HEK293T (cell line): ENCODE measurements around the gene RGS11.

ENCODE experiments used
- CTCF ChIA-PET: fragments of 350-600 bp; formaldehyde crosslinking; extraction: SDS; loops from one replicate; lab custom pipeline; 2021; ENCODE audit warnings: antibody characterized with exemption, inconsistent platforms; lab: Yijun Ruan, JAX
- POLR2A ChIA-PET: fragments of 350-600 bp; formaldehyde crosslinking; extraction: SDS; loops from one replicate; lab custom pipeline; 2020; ENCODE audit warnings: antibody characterized with exemption, inconsistent platforms; lab: Yijun Ruan, JAX
- DNase-seq: peaks from one replicate; pipeline ENCODE4 v3.0.0; 2012; ENCODE audit warnings: mixed read lengths; ENCODE audit errors: extremely low spot score
- ARNT ChIP-seq: fragments of 450-650 bp; IDR thresholded peaks from 2 replicates; pipeline ENCODE4 v1.6.1; 2017; ENCODE audit warnings: mild to moderate bottlenecking
- BHLHE40 ChIP-seq: fragments of 450-650 bp; IDR thresholded peaks from 2 replicates; pipeline ENCODE4 v1.6.1; 2016; ENCODE audit warnings: mild to moderate bottlenecking, moderate library complexity, borderline replicate concordance
- CTBP1 ChIP-seq: fragments of 450-650 bp; IDR thresholded peaks from 2 replicates; pipeline ENCODE4 v1.6.1; 2016; ENCODE audit warnings: borderline replicate concordance
- ELF4 ChIP-seq: fragments of 450-650 bp; IDR thresholded peaks from 2 replicates; pipeline ENCODE4 v1.6.1; 2017; ENCODE audit warnings: antibody characterized with exemption
- FOXA1 ChIP-seq: fragments of 450-650 bp; IDR thresholded peaks from 2 replicates; pipeline ENCODE4 v1.6.1; 2016; ENCODE audit warnings: mild to moderate bottlenecking
- FOXK2 ChIP-seq: fragments of 450-650 bp; IDR thresholded peaks from 2 replicates; pipeline ENCODE4 v1.6.1; 2016; ENCODE audit warnings: mild to moderate bottlenecking
- FOXM1 ChIP-seq: fragments of 450-650 bp; IDR thresholded peaks from 2 replicates; pipeline ENCODE4 v1.6.1; 2017; ENCODE audit warnings: mild to moderate bottlenecking, borderline replicate concordance
- HDGF ChIP-seq: fragments of 450-650 bp; IDR thresholded peaks from 2 replicates; pipeline ENCODE4 v1.6.1; 2017; ENCODE audit warnings: antibody characterized with exemption, borderline replicate concordance
- L3MBTL2 ChIP-seq: fragments of 450-650 bp; conservative IDR thresholded peaks from 2 replicates; pipeline ENCODE4 v1.6.1; 2016; ENCODE audit warnings: mild to moderate bottlenecking
- LEF1 ChIP-seq: fragments of 450-650 bp; IDR thresholded peaks from 2 replicates; pipeline ENCODE4 v1.6.1; 2017; ENCODE audit warnings: mild to moderate bottlenecking, borderline replicate concordance
- NFRKB ChIP-seq: fragments of 450-650 bp; IDR thresholded peaks from 2 replicates; pipeline ENCODE4 v1.6.1; 2016; ENCODE audit warnings: mild to moderate bottlenecking, moderate library complexity
- PKNOX1 ChIP-seq: fragments of 450-650 bp; IDR thresholded peaks from 2 replicates; pipeline ENCODE4 v1.6.1; 2016
- SP1 ChIP-seq: fragments of 450-650 bp; IDR thresholded peaks from 2 replicates; pipeline ENCODE4 v1.6.1; 2017
- SUZ12 ChIP-seq: fragments of 450-650 bp; IDR thresholded peaks from 2 replicates; pipeline ENCODE4 v1.6.1; 2016; ENCODE audit warnings: mild to moderate bottlenecking
- TARDBP ChIP-seq: fragments of 450-650 bp; IDR thresholded peaks from 2 replicates; pipeline ENCODE4 v1.6.1; 2016
- ZNF384 ChIP-seq: fragments of 450-650 bp; IDR thresholded peaks from 2 replicates; pipeline ENCODE4 v1.6.1; 2016

RGS11 gene

GRCh38 chr16:276426-277077 is 808 bp upstream of the RGS11 start:
- ChIA-PET POLR2A (no interaction called here), CTCF (no interaction called here)
- TF ChIP-seq FOXA1 (no peak), CTBP1 (no peak), TARDBP (no peak), FOXK2 (no peak), ZNF384 (no peak), NFRKB (no peak), FOXM1 (no peak), PKNOX1 (no peak), SP1 (no peak), L3MBTL2 (no peak), LEF1 (no peak)
- no peak for DNase-seq

- ChIA-PET CTCF (no interaction called here), POLR2A (no interaction called here)
- DNase-seq, result no peak
These were observed 603 bp downstream of the RGS11 start for GRCh38 chr16:275041-275641.

GRCh38 chr16:273547-274421 is 2.0 kb downstream of the RGS11 start:
- TF ChIP-seq SP1, result no peak
- no peak for TF ChIP-seq PKNOX1
- no peak for TF ChIP-seq L3MBTL2
- no peak for TF ChIP-seq LEF1
- no peak for TF ChIP-seq NFRKB
- no peak for TF ChIP-seq FOXA1
- TF ChIP-seq FOXK2, result no peak
- no peak for TF ChIP-seq TARDBP
- no peak for TF ChIP-seq ELF4
- no peak for TF ChIP-seq SUZ12
- TF ChIP-seq ZNF384, result no peak
- no peak for TF ChIP-seq BHLHE40
- no peak for TF ChIP-seq FOXM1
- no peak for TF ChIP-seq CTBP1
- no peak for TF ChIP-seq HDGF
- TF ChIP-seq ARNT, result no peak
- ChIA-PET CTCF (no interaction called here), POLR2A (no interaction called here)
- no peak for DNase-seq

More at GRCh38 chr16:275041-275641, 603 bp downstream of the RGS11 start:
- TF ChIP-seq BHLHE40 (no peak), FOXA1 (no peak), LEF1 (no peak), SP1 (no peak), TARDBP (no peak), SUZ12 (no peak), FOXK2 (no peak), ZNF384 (no peak), PKNOX1 (no peak), CTBP1 (no peak), FOXM1 (no peak), L3MBTL2 (no peak), NFRKB (no peak), ELF4 (no peak), HDGF (no peak), ARNT (no peak)

DNA sequence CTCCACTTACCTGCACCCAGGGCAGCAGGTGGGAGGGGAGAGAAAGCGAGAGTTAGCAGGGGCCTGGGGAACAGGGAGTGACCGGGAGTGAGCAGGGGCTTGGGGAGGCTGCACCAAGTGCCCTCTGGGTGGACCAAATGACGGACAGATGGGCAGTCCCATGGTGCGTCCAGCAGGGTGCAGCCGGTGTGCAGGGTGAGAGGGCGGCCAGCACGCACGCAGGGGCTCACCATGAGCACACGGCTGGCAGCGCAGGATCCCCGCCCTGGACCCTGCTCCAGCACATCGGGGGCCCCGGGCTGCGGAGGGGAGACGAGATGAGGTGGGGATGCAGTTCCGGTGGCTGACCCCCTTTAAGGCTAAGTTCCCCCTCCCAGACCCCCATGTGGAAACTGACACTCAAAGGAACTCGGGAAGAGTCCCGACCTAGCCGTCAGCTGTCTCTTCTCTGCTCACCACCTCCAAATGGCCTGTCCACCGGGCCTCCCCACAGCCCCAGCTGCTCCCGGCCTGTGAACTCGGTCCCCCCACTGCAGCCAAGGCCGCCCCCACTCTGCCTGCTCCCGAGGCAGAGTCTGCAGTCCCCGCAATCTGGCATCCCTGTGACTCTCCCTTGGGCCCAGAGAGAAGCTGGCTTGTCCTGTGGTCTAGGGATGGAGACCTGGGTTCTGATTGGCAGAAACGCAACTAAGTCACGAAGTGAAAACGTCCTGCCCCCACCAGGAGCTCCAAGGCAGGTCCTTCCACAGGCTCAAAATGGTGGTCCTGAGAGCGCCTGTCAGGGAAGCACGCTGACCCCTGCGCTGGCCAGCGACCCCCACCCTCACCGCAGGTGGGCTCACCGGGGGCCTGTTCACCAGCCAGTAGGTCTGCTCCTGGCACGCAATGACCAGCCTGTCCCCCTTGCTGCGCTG is 2.9 kb downstream of the RGS11 start:
- no peak for DNase-seq
- ChIA-PET CTCF (no interaction called here), POLR2A (no interaction called here)
- TF ChIP-seq L3MBTL2 (no peak), PKNOX1 (no peak), SUZ12 (no peak), TARDBP (no peak), BHLHE40 (no peak), FOXM1 (no peak), CTBP1 (no peak), SP1 (no peak), HDGF (no peak), FOXK2 (no peak), ARNT (no peak), ZNF384 (no peak), FOXA1 (no peak), NFRKB (no peak), ELF4 (no peak), LEF1 (no peak)
